LNCAP (cell line): ENCODE results near the gene LKAAEAR1.

Experiments used
- TF ChIP-seq, protein P1 (sequence below): fragments of 450-650 bp; IDR thresholded peaks from 2 replicates; pipeline ENCODE4 v1.5.1; 2017; ENCODE audit warnings: mild to moderate bottlenecking

LKAAEAR1 gene

GRCh38 chr20:64112691-64113443, 28.7 kb upstream of the LKAAEAR1 start:
- TF ChIP-seq, protein P1, sequence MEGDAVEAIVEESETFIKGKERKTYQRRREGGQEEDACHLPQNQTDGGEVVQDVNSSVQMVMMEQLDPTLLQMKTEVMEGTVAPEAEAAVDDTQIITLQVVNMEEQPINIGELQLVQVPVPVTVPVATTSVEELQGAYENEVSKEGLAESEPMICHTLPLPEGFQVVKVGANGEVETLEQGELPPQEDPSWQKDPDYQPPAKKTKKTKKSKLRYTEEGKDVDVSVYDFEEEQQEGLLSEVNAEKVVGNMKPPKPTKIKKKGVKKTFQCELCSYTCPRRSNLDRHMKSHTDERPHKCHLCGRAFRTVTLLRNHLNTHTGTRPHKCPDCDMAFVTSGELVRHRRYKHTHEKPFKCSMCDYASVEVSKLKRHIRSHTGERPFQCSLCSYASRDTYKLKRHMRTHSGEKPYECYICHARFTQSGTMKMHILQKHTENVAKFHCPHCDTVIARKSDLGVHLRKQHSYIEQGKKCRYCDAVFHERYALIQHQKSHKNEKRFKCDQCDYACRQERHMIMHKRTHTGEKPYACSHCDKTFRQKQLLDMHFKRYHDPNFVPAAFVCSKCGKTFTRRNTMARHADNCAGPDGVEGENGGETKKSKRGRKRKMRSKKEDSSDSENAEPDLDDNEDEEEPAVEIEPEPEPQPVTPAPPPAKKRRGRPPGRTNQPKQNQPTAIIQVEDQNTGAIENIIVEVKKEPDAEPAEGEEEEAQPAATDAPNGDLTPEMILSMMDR = no peak

- TF ChIP-seq, protein P1 = no peak
These were observed 27.8 kb upstream of the LKAAEAR1 start for GRCh38 chr20:64111841-64112641.

DNA sequence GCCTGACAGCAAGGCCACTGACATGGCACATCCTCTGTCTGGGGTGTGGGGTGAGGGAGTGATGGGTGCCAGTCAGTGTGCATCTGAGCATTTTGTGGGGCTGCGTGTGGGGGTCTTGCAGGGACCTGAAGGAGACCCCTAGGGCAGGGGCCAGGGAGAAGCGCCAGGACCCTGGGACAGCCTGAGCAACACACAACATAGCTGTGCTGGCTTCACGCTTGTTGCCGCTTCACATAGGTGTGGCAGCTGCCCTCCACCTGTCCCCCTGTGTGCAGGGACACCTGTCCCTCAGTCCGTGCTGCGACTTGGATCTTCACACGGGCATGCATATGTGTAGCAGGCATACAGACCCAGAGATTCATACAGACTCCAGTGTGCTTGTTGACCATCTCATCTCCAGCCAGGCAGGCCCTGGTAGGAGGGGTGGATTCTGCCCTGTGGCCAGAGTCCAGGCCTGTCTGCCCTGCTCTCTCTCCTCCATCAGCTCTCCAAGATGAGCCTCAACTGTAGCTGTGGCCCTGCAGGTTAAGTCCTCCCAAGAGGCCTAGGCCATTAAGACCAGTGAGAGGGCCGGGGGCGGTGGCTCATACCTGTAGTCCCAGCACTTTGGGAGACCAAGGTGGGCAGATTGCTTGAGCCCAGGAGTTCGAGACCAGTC, 26.3 kb upstream of the LKAAEAR1 start:
- TF ChIP-seq, protein P1 = no peak

DNA sequence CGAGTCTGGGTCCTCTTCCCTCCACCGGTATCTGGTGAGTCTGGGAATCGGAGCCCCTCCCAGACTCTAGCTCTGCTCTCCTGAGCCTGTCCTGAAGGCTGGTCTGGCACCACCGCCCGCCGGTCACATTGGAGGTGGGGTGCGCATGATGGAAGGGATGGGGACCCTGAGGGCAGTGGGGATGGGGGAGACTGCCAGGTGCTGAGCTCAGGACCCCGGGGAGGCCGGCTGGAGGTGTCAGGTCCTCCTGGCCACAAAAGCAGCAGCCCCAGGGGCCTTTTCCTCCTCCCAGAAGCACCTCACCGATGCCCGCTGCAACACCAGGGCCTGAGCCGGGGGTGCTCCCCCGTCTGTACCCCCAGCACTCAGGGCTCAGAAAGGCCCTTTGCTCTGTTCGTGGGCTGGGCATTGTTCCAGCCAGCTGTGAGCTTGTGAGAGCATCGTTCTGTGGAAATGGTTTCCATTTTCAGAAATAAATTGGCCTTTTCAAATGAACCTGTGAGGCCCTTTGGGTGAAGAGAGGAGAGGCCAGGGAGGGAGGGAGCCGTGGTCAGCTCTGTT, 25.7 kb upstream of the LKAAEAR1 start:
- TF ChIP-seq, protein P1 = no peak

DNA sequence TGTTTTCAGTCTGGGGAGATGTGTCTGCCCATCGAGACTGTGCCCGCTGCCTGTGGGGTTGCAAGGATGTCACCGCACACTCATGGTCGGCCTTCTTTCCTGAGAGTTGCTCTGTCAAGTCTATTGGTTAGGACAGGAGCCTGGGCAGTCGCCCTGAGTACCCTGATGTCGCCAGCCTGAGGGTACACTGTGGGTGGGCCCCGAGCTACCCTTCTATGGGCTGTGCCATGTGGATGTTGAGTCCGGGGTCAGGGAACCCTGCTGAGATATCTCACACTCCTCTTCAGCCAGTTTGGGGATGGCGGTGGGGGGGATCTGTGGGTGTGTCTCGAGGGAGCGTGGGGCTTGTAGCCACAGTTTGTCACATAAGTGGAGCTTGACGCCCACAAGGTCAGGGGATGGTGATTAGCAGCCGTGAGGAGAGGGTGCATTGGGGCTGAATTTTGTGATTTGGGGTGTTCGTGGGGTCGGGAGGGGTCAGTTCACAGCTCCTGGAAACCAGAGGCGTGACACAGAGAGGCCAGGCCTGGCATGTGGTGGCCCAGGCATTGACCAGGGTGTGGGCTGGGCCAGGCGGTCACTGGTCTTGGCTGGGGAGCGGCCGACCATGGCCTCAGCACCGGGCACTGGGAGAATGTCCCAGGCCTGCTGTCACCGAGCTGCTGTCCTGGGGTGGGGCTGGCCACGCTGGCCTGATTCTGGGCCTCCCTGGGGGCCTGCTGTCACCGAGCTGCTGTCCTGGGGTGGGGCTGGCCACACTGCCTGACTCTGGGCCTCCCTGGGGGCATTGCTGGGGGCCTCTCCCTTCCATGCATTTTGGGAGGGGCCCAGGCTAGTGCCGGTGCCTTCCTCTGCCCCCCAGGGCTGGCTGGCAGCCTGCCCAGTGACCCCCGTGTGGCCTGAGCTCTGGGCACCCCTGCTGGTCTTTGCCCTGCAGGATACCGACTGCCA, 24.8 kb upstream of the LKAAEAR1 start:
- TF ChIP-seq, protein P1 = no peak

- TF ChIP-seq, protein P1 = no peak
These were observed 23.7 kb upstream of the LKAAEAR1 start for GRCh38 chr20:64107736-64108457.
